HG03378 (cell line): Measurements from ENCODE around the gene B4GALNT3.
"Not testable (repeated sequence)": the region's sequence is repeated elsewhere in the genome, so short reads cannot be mapped to it uniquely, and the experiment has no call there.

Source experiments
- ATAC-seq: cut with Tn5 transposase; IDR thresholded peaks from one replicate; pipeline ENCODE4 v1.9.1; 2021; ENCODE audit warnings: mild to moderate bottlenecking, moderate library complexity; ENCODE audit not compliant: unreplicated experiment

B4GALNT3 gene

GRCh38 chr12:571795-572531 lies 112.2 kb downstream of the B4GALNT3 start:
- no peak for ATAC-seq

- no peak for ATAC-seq
Measured at GRCh38 chr12:572532-572899, 112.8 kb downstream of the B4GALNT3 start.

- ATAC-seq: no peak
Measured at GRCh38 chr12:573232-573631, 113.5 kb downstream of the B4GALNT3 start.

- no peak for ATAC-seq
Measured at GRCh38 chr12:574475-575128, 114.9 kb downstream of the B4GALNT3 start.

- ATAC-seq: no peak
Measured at GRCh38 chr12:575129-575502, 115.4 kb downstream of the B4GALNT3 start.

- ATAC-seq: no peak
Measured at GRCh38 chr12:575948-576614, 116.3 kb downstream of the B4GALNT3 start.

GRCh38 chr12:576615-577110 lies 116.9 kb downstream of the B4GALNT3 start:
- ATAC-seq: no peak

- ATAC-seq: not testable (repeated sequence)
Measured at GRCh38 chr12:577994-578747, 118.4 kb downstream of the B4GALNT3 start.

- ATAC-seq: no peak
Measured at GRCh38 chr12:578748-579419, 119.1 kb downstream of the B4GALNT3 start.

- no peak for ATAC-seq
Measured at GRCh38 chr12:579420-580110, 119.8 kb downstream of the B4GALNT3 start.

GRCh38 chr12:580813-581212 lies 121.1 kb downstream of the B4GALNT3 start:
- ATAC-seq: no peak

- ATAC-seq: no peak
Measured at GRCh38 chr12:581321-581720, 121.6 kb downstream of the B4GALNT3 start.

GRCh38 chr12:581746-582145 lies 122.0 kb downstream of the B4GALNT3 start:
- ATAC-seq: no peak

- ATAC-seq: no peak
Measured at GRCh38 chr12:583251-583869, 123.6 kb downstream of the B4GALNT3 start.

GRCh38 chr12:585062-586061 lies 125.6 kb downstream of the B4GALNT3 start:
- no peak for ATAC-seq

GRCh38 chr12:586318-587071 lies 126.8 kb downstream of the B4GALNT3 start:
- ATAC-seq: no peak

GRCh38 chr12:587132-588023 lies 127.6 kb downstream of the B4GALNT3 start:
- no peak for ATAC-seq
